ENCODE data around the gene RELN. TPM values are rescaled to one million over a fixed set of nuclear protein-coding genes. Genes with fewer than 3 reads are reported as not detected.

Gene RELN
- total RNA-seq, 1 donor from 2014 or later = 17.5 TPM

DNA sequence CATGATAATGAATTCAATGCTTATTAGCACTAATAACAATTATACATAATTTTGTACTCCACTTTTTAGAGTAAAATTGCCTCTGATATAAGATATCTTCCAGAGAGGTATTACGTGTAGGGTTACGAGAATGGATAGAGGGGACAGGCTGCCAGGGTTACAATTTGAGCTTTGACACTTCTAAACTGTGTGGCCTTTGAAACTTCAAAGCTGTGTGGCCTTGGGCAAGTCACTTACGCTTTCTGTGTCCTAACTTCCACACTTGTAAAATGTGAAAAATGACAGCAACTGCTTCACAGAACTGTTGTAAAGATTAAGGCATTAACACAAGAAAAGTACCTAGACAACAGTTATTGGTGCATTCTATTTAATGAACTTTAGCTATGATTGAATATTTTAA, 283.9 kb downstream of the RELN start:
- peaks cover 11% of the 10 kb centered on the region for H3K27me3 Mint-ChIP-seq
- DNase-seq (ENCODE audit: extremely low spot score, unreplicated experiment) = no peak
- no peak overlapping the region for H3K4me3 Mint-ChIP-seq
- TF ChIP-seq, protein P1, sequence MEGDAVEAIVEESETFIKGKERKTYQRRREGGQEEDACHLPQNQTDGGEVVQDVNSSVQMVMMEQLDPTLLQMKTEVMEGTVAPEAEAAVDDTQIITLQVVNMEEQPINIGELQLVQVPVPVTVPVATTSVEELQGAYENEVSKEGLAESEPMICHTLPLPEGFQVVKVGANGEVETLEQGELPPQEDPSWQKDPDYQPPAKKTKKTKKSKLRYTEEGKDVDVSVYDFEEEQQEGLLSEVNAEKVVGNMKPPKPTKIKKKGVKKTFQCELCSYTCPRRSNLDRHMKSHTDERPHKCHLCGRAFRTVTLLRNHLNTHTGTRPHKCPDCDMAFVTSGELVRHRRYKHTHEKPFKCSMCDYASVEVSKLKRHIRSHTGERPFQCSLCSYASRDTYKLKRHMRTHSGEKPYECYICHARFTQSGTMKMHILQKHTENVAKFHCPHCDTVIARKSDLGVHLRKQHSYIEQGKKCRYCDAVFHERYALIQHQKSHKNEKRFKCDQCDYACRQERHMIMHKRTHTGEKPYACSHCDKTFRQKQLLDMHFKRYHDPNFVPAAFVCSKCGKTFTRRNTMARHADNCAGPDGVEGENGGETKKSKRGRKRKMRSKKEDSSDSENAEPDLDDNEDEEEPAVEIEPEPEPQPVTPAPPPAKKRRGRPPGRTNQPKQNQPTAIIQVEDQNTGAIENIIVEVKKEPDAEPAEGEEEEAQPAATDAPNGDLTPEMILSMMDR (conservative IDR thresholded peaks at IDR 0.05) = no peak
- H3K9me3 Mint-ChIP-seq = no peaks in the 10 kb centered on the region
- no peaks in the 10 kb centered on the region for H3K36me3 Mint-ChIP-seq
- H3K4me1 Mint-ChIP-seq (ENCODE audit: unreplicated experiment) = peaks cover 3% of the 10 kb centered on the region
- H3K27ac Mint-ChIP-seq = no peak overlapping the region

DNA sequence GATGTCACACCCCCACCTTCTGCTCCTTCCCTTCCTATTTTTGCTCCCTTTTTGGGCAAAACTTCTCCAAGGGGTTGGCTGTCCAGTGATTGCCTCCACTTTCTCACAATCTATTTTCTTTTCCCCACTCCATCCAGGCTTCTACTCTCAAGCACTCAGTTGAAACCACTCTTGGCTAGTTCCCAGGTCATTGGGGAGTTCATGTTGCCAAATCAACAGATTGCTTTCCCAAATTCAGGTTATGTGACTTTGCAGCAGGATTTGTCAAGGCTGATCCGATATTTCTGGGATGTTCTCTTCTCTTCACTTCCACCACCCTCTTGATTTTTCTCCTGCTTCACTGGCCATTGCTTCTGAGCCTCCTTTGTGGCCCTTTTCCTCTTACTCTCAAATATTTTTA, 284.8 kb downstream of the RELN start:
- Mint-ChIP-seq H3K4me3 (no peak overlapping the region), H3K9me3 (no peaks in the 10 kb centered on the region), H3K36me3 (no peaks in the 10 kb centered on the region), H3K27ac (no peak overlapping the region), H3K27me3 (peaks cover 11% of the 10 kb centered on the region), H3K4me1 (ENCODE audit: unreplicated experiment) (peaks cover 3% of the 10 kb centered on the region)
- TF ChIP-seq, protein P1 (conservative IDR thresholded peaks at IDR 0.05) = no peak
- no peak for DNase-seq (ENCODE audit: extremely low spot score, unreplicated experiment)

DNA sequence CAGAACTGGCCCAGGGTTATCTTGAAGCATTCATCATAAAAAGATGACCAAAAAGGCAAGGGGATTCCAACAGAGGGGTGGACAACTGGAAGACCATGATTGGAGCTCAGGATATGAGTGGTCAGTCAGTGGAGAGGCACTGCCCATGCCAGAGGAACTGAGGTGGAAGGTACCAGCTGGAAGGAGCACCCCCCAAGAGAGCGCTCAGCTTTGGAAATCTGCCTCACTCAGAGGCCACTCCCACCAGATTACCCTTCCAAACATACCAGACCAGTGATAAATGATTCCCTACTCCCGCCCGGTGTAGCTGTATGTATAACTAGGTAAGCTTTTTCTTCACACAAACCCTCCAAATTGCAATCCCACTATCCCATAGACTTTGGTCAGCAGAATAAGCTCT, 286.5 kb downstream of the RELN start:
- DNase-seq (ENCODE audit: extremely low spot score, unreplicated experiment) = no peak
- TF ChIP-seq, protein P1 (conservative IDR thresholded peaks at IDR 0.05) = no peak
- H3K4me1 Mint-ChIP-seq (ENCODE audit: unreplicated experiment) = peaks cover 3% of the 10 kb centered on the region
- H3K36me3 Mint-ChIP-seq = no peaks in the 10 kb centered on the region
- no peaks in the 10 kb centered on the region for H3K9me3 Mint-ChIP-seq
- H3K4me3 Mint-ChIP-seq = no peak overlapping the region
- peaks cover 11% of the 10 kb centered on the region for H3K27me3 Mint-ChIP-seq
- H3K27ac Mint-ChIP-seq = no peak overlapping the region

DNA sequence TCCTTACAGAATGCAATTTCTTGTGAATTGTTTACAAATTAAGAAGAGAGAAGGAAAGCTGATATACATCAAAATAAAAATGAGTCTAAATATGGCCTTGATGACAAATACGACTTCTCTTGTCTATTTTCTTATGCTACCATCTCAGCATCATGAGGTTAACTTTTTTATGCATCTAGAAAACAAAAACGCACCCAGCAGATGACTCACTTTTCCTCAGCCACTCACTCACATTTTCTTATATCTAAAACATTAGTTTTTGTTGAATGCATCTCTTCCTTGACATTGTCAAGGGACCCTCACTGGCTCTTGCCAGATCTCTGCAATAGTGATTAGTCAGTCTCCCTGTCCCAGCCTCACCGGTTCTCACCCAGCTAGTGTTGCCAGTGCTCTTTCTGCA, 287.0 kb downstream of the RELN start:
- H3K27me3 Mint-ChIP-seq = peaks cover 11% of the 10 kb centered on the region
- TF ChIP-seq, protein P1 (conservative IDR thresholded peaks at IDR 0.05) = no peak
- no peak overlapping the region for H3K4me3 Mint-ChIP-seq
- no peak overlapping the region for H3K27ac Mint-ChIP-seq
- H3K36me3 Mint-ChIP-seq = no peaks in the 10 kb centered on the region
- H3K4me1 Mint-ChIP-seq (ENCODE audit: unreplicated experiment) = peaks cover 3% of the 10 kb centered on the region
- no peak for DNase-seq (ENCODE audit: extremely low spot score, unreplicated experiment)
- no peaks in the 10 kb centered on the region for H3K9me3 Mint-ChIP-seq

DNA sequence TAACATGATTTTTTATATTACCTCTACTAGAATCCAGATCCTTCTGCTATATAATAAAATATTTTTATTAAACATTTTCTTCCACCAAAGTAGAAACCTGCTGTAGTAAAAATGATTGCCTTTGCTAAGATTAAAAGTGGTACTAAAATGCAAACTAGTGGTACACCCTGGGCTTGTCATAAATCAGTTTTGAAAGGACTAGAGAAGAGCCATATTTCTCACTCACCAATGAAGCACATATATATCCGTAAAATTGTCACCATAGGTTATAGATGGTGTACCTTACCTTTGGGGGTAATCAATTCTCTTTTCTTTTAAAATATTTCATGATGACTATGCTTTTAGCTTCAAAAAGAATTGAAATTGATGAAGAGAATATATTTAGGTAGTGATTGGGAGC, 290.4 kb downstream of the RELN start:
- H3K4me3 Mint-ChIP-seq = no peak overlapping the region
- no peaks in the 10 kb centered on the region for H3K27me3 Mint-ChIP-seq
- TF ChIP-seq, protein P1 (conservative IDR thresholded peaks at IDR 0.05) = no peak
- DNase-seq (ENCODE audit: extremely low spot score, unreplicated experiment) = no peak
- no peak overlapping the region for H3K27ac Mint-ChIP-seq
- no peaks in the 10 kb centered on the region for H3K9me3 Mint-ChIP-seq
- H3K36me3 Mint-ChIP-seq = no peaks in the 10 kb centered on the region
- peaks cover 3% of the 10 kb centered on the region for H3K4me1 Mint-ChIP-seq (ENCODE audit: unreplicated experiment)

DNA sequence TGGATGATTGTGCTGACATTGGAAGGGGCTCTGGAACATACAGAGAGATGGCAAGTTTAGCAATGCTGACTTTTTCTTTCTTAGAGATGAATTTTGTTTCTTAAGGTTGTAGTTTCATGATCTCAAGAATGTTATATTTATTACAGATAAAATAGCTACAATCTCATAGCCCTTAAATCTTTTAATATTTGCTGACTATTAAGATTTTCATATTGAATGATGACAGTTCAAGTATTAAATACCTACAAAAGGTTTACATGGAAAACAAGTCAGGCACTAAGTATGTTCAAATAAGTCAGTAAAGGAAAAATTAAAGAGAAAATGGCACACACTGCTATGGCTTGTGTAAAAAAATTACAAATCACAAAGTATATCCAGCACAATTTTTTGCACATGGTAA, 291.4 kb downstream of the RELN start:
- TF ChIP-seq, protein P1 (conservative IDR thresholded peaks at IDR 0.05) = no peak
- Mint-ChIP-seq H3K27ac (no peak overlapping the region), H3K9me3 (no peaks in the 10 kb centered on the region), H3K4me3 (no peak overlapping the region), H3K4me1 (ENCODE audit: unreplicated experiment) (no peaks in the 10 kb centered on the region), H3K27me3 (no peaks in the 10 kb centered on the region), H3K36me3 (no peaks in the 10 kb centered on the region)
- DNase-seq (ENCODE audit: extremely low spot score, unreplicated experiment) = no peak

Data from type B pancreatic cell (in vitro differentiated cells).